ENCODE data around the gene TC2N. TPM values are rescaled to one million over a fixed set of nuclear protein-coding genes. Genes with fewer than 3 reads are reported as not detected.

TC2N gene
- total RNA-seq, 4 donors from 2014 or later: 28.0 to 61.7 (median 33.4) TPM

GRCh38 chr14:91830777-91831176 lies 36.6 kb downstream of the TC2N start:
- Histone ChIP-seq H3K4me1 (peaks cover 8% of the 10 kb centered on the region), H3K36me3 (no peaks in the 10 kb centered on the region), H3K27me3 (no peaks in the 10 kb centered on the region), H3K9me3 (no peaks in the 10 kb centered on the region), H3K27ac (no peak overlapping the region), H3K4me3 (no peak overlapping the region)
- 46% methylated on average over 3 of the region's 3 CpGs for WGBS
- TF ChIP-seq POLR2A (IDR thresholded peaks at IDR 0.05) (no peak), EP300 (IDR thresholded peaks at IDR 0.05) (no peak), POLR2AphosphoS5 (IDR thresholded peaks at IDR 0.05) (no peak), CTCF (IDR thresholded peaks at IDR 0.05) (no peak)
- no peak for DNase-seq (ENCODE audit: low spot score in 2 of 2)

GRCh38 chr14:91829511-91829910 lies 37.8 kb downstream of the TC2N start:
- Histone ChIP-seq H3K36me3 (no peaks in the 10 kb centered on the region), H3K27ac (no peak overlapping the region), H3K4me3 (no peak overlapping the region), H3K4me1 (peaks cover 6% of the 10 kb centered on the region), H3K27me3 (no peaks in the 10 kb centered on the region), H3K9me3 (no peaks in the 10 kb centered on the region)
- 39% methylated on average over 2 of the region's 2 CpGs for WGBS
- no peak for TF ChIP-seq EP300 (IDR thresholded peaks at IDR 0.05)
- TF ChIP-seq CTCF (IDR thresholded peaks at IDR 0.05): no peak
- TF ChIP-seq POLR2AphosphoS5 (IDR thresholded peaks at IDR 0.05): no peak
- TF ChIP-seq POLR2A (IDR thresholded peaks at IDR 0.05): no peak
- no peak for DNase-seq (ENCODE audit: low spot score in 2 of 2)

GRCh38 chr14:91827746-91828145 lies 39.6 kb downstream of the TC2N start:
- WGBS: 92% methylated on average over 1 of the region's 1 CpG
- no peaks in the 10 kb centered on the region for H3K27me3 ChIP-seq
- peaks cover 6% of the 10 kb centered on the region for H3K4me1 ChIP-seq
- no peaks in the 10 kb centered on the region for H3K36me3 ChIP-seq
- no peaks in the 10 kb centered on the region for H3K9me3 ChIP-seq
- H3K27ac ChIP-seq: no peak overlapping the region
- TF ChIP-seq POLR2AphosphoS5 (IDR thresholded peaks at IDR 0.05) (no peak), EP300 (IDR thresholded peaks at IDR 0.05) (no peak), POLR2A (IDR thresholded peaks at IDR 0.05) (no peak), CTCF (IDR thresholded peaks at IDR 0.05) (no peak)
- DNase-seq (ENCODE audit: low spot score in 2 of 2): no peak
- no peak overlapping the region for H3K4me3 ChIP-seq

GRCh38 chr14:91817566-91818325 lies 49.6 kb downstream of the TC2N start:
- Histone ChIP-seq H3K4me1 (no peaks in the 10 kb centered on the region), H3K27me3 (no peaks in the 10 kb centered on the region), H3K36me3 (no peaks in the 10 kb centered on the region), H3K4me3 (no peak overlapping the region), H3K9me3 (peaks cover 10% of the 10 kb centered on the region), H3K27ac (no peak overlapping the region)
- DNase-seq (ENCODE audit: low spot score in 2 of 2): no peak
- TF ChIP-seq POLR2AphosphoS5 (IDR thresholded peaks at IDR 0.05): no peak
- no peak for TF ChIP-seq POLR2A (IDR thresholded peaks at IDR 0.05)
- no peak for TF ChIP-seq EP300 (IDR thresholded peaks at IDR 0.05)
- TF ChIP-seq CTCF (IDR thresholded peaks at IDR 0.05): no peak
- WGBS: 90% methylated on average over 3 of the region's 3 CpGs

GRCh38 chr14:91814317-91814716 lies 53.0 kb downstream of the TC2N start:
- H3K27me3 ChIP-seq: no peaks in the 10 kb centered on the region
- H3K9me3 ChIP-seq: peaks cover 4% of the 10 kb centered on the region
- no peak for DNase-seq (ENCODE audit: low spot score in 2 of 2)
- H3K36me3 ChIP-seq: peaks cover 9% of the 10 kb centered on the region
- TF ChIP-seq EP300 (IDR thresholded peaks at IDR 0.05) (no peak), POLR2A (IDR thresholded peaks at IDR 0.05) (no peak), POLR2AphosphoS5 (IDR thresholded peaks at IDR 0.05) (no peak), CTCF (IDR thresholded peaks at IDR 0.05) (no peak)
- 97% methylated on average over 1 of the region's 1 CpG for WGBS
- H3K4me3 ChIP-seq: no peak overlapping the region
- H3K4me1 ChIP-seq: no peaks in the 10 kb centered on the region
- H3K27ac ChIP-seq: no peak overlapping the region
